SK-N-MC (cell line): ENCODE measurements around the gene PARM1.

Experiments
- EZH2 ChIP-seq: fragments of 200-600 bp; sonication (generic); IDR thresholded peaks from one replicate; pipeline ENCODE4 v1.6.1; 2017; ENCODE audit warnings: antibody characterized with exemption
- FOXP2 ChIP-seq: optimal IDR thresholded peaks from 2 replicates; pipeline ENCODE3; 2011; ENCODE audit warnings: mild to moderate bottlenecking, moderate library complexity; ENCODE audit not compliant: insufficient read depth; ENCODE audit errors: extremely low read length, control extremely low read depth
- POLR2AphosphoS5 ChIP-seq: IDR thresholded peaks from 2 replicates; pipeline ENCODE4 v1.6.1; 2012; ENCODE audit warnings: mild to moderate bottlenecking, low read depth, low read length, borderline replicate concordance

GRCh38 chr4:74931376-74931775, 1.5 kb upstream of the PARM1 start:
- TF ChIP-seq POLR2AphosphoS5 = no peak
- TF ChIP-seq EZH2 = no peak
- no peak for TF ChIP-seq FOXP2
